Stimulated activated CD4-positive, alpha-beta T cell treated with anti-CD3 and anti-CD28 coated beads, Interleukin-12 subunit alpha, Interleukin-12 subunit beta, amount 100 ng/mL, for 24 hours (primary cell): ENCODE measurements around the gene POU2AF1.

ENCODE experiments used
- DNase-seq, 2 experiments: peaks; one replicate each; pipeline ENCODE4 v3.0.0-alpha.2; 2020; ENCODE audit warnings: low read depth in 2 of 2

Gene POU2AF1

DNA sequence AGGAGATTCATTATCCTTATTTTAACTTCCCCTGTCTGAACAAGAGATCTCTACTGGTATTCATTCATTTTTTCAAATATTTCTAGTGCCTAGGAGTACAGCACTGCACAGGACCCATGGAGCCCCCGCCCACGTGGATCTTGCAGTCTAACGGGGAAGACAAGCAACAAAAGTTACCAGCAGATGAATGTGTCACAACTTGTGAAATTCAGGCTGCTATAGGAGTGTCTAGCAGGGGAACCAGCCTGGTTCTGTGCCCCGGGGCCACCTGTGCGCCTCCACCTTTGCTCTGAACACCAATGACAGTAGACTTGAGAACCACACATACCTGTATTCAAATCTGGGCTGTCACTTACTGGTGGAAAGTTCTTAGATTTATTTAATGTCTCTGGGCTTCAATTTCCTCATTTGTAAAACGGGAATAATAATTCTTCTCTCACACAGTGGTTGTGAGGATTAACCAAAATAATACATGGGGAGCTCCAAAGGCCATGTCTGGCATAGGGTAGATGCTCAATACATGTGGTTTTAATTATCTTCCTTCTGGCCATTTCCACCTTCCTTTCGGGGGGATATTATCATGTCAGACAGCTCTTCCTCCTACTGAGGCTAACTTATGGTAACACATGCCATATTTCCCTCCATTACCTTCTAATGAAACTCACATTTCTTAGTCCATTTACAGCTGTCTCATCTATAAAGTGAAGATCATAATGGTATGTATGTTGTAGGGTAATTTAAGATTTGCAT lies 17.8 kb downstream of the POU2AF1 start:
- DNase-seq = no peak

DNA sequence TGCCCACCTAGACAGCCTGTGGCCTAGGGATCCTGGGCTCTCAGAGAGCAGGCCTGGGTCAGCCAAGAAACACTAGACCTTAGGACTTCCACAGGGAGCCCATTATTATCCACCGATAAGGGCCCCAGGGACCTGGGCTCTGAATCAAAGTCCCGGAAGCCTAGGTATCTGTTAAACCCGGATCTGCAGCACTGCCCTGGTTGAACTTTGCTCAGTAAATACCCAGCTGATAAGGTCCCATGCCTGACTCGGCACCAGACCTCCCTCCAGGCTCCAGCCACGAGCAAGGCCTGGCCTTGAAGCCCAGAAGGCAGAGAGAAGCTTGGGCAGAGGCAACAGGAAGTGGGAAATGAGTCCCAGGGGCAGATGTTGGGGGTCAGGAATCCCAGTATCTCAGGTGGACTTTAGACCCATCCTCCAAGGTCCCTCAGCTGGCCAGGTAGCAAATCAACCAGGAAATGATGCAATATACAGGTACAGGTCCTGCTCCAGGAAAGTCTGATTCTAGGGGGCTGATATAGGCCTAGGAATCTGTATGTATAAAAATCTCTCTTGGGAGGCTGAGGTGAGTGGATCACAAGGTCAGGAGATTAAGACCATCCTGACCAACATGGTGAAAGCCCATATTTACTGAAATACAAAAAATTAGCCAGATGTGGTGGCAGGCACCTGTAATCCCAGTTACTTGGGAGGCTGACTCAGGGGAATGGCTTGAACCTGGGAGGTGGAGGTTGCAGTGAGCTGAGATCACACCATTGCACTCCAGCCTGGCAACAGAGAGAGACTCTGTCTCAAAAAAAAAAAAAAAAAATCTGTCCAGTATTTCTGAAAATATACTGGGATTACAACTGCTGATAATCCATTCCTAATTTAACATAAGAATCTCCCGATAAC lies 18.7 kb downstream of the POU2AF1 start:
- no peak for DNase-seq

DNA sequence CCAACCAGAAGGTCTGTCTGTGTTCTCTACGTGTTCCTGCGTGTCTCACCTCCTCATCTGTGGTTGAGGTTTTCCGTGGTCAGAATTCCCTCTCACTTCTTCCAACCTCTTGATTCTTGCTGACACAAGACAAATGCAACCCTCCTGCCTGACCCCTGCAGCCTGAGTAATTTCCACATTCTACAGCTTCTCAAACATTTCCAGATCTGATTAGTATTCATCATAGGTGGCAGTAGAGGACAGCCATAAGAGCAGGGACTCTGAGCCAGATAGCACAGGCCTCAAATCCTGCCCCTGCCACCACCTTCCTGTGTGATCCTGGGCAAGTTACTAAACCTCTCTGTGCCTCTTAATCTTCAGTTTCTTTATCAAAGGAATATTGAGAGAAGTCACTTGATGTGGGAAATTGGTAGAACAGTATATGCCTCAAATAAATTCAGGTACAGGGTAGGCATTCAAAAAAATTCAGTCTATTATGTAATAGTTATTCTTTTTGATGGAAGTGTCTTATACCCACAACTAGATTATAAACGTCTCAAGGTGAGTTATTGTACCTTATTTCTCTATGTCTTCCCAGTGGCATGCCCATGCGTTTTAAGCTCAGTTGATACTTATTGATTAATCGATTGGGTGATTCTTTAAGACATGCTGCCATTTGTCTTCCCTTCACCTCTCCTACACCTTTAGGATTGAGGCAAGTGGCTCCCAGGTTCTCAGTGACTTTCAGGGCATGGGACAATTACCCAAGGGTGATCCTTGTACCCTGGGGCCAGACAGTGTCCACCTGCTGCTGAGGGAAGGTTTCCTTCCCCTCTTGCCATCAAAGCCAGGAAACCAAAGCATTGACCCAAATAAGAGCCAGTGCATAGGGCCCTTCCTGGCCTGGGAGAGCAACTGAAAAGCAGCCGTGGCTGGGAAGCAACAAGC lies 19.6 kb downstream of the POU2AF1 start:
- no peak for DNase-seq

DNA sequence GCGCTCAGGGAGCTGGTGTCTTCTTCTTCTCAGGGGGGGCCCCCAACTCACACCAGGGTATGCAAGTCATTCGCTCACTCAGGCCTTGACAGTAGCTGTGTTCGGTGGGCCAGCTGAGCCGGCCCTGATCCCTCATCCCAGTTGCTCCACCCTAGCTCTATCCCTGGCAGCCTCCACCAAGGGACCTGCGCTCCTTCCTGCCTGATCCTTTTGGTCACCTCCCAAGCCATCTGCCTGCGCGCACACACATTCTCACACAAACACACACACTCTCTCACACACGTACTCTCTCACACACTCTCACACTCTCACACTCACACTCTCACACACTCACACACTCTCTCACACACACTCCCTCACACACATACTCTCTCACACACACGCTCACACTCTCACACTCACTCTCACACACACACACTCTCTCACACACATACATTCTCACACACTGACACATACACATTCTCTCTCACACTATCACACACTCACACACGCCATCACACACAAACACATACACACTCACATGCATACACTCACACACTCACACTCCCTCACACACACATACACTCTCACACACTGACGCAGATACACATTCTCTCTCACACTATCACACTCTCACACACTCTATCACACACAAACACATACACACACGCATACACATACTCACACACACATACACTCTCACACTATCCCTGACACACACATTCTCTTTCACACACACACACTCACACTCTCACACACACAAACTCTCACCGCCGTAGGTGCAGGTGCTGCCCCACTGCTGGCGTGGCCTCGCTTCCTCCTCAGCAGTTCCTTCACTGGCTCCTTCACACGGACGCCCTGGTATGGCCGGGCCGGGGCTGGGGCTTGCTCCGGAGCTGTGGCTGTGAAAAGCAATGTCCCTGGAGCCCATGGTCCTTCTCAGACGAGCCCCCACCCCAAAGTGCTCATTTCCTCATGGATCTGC lies 20.8 kb downstream of the POU2AF1 start:
- DNase-seq = no peak

DNA sequence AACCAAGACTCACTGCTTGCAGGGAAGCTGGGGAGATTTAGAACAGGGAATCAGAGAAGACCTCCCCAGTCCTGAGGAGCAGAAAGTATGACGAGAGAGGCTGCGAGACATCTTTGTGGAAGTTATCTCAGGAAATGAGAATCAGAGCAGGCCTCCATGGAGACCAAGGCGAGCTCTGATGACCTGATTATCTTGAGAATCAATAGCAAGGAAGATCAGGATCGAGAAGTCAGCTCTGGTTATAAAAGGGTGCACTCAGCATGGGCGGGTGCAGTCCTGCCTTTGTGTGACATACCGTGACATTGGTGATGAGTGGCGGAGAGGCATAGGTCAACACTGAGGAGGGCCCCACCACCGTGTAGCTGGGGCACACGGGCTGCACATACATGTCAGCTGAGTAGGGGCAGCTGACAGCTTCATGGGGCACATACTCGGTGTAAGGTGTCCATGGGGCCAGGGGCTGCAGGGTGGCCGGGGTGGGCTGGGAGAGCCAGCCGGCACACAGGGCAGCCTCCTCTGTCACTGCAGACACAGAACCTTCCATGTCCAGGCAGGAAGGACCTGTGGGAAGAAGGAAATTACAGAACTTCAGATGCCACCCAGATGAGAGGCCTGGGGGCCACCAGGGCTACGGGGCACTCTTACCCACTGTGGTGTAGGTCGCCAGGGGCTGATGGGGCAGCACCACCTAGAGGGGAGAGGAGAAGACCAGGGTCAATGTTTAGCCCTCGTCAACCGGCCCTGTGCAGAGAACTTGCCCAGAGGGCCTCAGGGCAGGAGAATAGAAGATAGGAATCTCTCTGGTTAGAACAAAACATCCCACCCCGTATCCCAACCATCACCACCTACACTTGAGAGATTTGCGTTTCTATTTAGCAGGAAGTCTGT lies 21.7 kb downstream of the POU2AF1 start:
- DNase-seq = no peak

DNA sequence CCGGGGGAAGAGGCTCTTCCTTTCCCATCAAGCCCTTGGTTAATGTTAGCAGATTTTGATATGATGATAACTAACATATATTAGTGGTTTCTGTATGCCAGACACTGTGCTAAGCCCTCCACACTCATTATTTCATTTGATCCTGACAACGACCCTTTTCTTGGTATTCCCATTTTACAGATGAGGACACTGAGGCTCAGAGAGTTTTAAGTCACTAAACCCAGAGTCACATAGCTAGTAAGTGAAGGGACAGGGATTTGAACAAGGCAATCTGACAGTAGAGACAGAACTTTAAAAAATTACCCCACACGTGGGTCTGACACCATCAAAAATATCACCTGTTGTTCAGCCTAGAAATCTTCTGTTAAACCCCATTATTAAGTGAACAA lies 22.4 kb downstream of the POU2AF1 start:
- DNase-seq = no peak

DNA sequence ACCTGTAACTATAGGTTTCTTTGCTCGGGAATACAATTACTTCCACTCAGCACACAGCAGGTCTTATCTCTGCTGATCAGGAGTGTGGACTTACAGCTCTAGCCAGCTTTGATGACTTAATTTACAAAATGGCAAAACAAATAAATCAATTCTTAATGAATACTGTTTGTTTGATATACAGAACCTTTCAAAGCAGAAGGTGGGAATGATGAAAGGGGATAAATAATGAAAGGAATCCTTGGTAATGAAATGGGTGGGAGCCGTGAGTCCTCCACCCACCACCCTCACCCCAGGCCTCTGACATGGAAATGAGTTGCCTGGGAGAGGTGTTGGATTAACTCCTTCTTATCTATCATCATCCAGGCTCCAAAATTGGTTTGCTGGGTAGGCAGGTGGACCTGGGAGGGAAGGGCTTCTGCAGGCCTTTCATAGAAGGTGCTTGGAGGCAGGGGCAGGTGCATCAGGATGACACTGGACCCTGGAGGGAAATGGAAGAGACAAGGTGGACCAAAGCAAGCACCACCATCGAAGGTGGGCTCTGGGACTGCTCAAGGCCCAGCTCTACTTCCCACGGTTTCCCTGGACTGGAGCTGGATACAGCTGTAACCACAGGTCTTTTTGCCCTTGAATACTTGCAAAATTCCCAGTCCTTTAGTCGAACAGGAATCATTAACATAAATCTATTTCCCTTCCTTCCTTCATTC lies 23.0 kb downstream of the POU2AF1 start:
- no peak for DNase-seq

DNA sequence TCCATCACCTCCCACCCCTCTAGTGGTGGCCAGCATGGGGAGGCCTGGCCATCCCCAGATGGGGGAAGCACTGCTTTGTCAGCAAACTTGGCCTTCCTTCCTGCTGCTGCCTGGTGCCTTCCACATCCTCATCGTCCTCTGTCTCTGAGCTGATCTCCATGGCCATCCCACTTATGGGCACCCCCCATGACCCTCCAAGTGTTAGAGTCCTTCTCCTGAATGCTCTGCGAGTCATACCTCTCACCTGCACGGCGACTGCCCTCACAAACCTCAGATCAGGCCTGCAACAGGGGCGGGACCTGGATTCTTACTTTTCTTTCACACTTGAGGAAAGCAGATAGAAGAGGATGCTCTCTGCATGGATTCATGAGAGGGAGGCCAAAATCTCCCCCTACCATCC lies 24.0 kb downstream of the POU2AF1 start:
- no peak for DNase-seq

DNA sequence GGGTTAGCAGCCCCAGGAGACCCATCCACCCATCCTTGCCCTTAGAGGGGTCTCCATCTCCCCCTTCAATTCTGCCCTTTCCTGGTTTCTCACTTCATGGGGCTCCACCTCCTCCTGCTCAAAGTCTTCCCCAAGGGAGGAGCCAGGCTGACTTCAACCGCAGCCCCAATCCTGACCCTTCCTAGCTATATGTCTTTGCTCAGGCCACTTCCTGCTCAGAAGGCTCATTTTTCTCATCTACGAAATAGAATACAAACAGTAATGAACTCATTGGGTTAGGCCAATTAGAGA lies 24.5 kb downstream of the POU2AF1 start:
- no peak for DNase-seq

DNA sequence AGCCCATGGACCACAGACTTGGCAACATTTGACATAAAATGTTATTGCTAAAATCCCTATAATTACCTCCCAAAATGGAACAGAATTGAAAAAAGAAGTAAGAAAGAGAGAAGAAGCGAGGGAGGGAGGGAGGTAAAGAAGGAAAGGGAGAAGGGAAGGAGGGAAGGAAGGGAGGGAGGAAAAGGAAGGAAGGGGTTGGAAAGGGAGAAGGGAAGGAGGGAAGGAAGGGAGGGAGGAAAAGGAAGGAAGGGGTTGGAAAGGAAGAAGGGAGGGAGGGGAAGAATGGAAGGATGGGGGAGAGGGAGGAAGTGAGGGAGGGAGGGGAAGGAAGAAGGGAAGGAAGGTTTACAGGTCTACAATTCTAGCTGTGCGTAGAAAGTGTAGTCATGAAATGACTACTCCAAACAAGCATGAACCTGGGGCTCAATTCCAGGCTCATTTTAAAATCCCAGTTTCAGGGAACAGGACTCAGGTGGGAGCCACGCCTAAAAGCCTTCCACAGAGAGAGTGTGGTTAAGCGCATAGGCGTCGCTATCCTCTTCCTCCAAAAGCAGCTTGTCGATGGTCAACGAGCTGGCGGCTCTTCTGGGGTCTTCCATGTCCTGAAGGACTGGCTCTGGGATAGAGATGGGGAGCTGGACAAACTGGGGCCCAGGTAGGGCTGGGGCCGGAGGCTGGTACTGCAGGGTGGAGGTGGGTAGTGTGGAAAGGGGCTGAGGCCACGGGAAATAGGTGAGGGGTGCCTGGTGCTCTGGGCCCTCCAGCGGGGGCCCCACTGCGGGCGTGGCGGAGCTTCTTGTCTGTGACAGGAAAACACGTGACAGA lies 25.1 kb downstream of the POU2AF1 start:
- DNase-seq = no peak

DNA sequence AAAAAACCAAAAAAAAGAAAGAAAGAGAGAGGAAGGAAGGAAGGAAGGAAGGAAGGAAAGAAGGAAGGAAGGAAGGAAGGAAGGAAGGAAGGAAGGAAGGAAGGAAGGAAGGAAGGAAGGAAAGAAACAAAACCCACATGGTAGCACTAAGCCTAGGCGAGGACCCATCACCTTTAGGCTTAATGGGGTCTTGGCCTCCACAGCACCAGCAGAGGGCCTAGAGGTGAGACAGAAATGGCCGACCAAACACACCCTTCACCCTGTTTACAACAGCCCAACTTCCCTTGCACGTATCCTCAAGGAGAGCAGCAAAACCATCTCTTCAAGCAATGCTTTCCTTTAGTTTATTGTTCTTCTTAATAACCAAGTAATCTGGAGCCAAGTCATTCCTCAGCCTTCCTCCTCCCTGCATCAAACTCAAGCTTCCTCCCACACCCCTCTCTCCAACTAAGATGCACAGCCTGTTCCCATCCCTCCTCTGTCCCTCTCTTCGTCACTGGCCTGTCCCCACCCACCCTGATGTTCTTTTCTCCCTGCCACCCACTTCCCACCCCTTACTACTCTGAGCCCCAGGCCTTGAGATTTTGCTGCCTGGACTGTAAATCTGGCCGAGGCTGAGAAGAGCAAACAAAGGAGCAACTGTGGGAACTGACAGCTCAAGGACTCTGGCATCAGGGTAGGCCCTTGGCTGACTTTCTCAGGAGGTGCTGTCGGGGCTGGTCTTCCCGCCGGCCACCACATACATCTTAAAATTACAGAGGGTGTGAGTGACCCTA lies 26.0 kb downstream of the POU2AF1 start:
- no peak for DNase-seq

DNA sequence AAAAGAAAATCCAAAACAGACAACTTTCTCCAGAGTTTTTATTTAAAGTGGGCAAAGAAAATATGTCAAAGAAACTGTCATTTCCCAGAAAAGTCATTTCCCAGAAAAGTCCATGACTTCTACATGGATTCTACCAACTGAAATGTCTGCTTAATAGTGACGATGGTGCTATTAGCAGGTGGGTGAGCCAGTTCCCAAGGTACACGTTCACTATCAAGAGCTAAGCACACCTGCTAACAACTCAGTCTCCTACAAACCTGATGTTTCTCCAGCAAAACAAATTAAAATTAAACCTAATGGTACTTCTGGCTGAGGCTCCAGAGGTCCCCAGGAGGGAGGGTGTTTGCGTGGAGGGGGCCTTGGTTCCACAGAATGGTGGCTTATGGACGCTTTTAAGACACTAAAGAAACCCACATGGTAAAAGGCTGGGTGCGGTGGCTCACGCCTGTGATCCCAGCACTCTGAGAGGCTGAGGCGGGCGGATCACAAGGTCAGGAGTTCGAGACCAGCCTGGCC lies 26.8 kb downstream of the POU2AF1 start:
- no peak for DNase-seq

DNA sequence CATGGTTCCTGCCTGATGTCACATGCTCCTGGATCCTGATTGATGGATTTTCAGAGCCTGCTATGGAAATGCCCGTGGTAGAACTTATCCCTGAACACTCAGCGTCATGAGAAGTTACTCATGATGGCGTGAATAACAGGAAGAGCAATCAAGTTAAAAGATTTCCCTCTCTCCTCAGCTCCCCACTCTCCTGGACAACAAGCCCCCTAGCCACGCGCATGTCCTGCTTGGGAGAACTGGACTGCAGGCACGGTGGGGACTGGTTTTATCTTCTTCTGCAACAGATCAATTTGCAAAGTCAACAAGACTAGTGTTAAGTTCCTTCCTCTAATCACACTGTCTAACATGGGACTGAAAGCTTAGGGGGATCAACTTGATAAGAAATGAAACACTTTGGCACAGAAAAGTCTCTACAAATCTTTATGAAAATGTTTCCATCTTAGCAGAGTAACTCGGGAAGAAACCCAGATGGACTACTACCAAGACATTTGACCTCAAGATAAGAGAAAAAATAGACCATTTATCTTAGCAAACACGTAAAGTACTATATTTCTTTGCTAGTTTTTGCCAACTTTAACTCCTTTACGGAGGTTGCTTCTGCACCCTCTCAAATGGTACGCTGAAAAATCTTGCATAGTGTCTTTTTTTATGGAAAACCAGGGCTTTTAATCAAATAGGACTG lies 27.6 kb downstream of the POU2AF1 start:
- DNase-seq = no peak

DNA sequence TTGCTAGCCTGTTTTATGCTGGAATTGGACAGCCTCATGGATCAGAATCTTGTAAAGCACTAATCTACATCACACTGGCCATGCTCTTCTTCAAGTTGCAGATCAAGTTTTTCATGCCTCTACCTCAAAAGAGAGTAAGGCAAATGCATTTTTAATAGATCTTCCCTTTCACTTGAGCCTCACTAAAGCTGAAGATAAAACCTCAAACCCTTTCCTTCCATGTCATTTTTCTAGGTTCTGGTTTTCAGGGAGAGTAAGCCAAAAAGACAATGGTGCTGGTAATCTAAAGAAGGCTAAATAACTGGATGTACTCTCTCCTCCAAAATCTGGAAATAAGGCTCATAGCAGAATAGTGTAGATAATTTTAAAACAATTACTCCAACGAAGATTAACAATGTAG lies 28.3 kb downstream of the POU2AF1 start:
- DNase-seq = no peak

DNA sequence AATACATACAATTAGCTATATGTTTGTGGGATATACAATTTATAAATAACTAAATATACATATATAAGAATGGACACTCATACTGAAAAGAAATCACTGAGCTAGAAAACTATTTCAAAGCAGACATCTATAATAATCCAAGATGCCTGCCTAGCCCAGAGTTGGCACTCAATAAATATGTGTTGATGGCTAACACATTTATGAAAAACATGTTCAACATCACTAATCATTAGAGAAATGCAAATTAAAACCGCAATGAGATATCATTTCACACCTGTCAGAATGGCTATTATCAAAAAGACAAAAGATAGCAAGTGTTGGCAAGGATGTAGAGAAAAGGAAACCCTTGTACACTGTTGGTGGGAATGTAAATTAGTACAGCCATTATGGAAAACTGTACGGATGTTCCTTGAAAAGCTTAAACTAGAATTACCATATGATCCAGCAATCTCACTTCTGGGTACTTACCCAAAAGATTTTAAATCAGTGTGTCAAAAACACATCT lies 29.8 kb downstream of the POU2AF1 start:
- no peak for DNase-seq

DNA sequence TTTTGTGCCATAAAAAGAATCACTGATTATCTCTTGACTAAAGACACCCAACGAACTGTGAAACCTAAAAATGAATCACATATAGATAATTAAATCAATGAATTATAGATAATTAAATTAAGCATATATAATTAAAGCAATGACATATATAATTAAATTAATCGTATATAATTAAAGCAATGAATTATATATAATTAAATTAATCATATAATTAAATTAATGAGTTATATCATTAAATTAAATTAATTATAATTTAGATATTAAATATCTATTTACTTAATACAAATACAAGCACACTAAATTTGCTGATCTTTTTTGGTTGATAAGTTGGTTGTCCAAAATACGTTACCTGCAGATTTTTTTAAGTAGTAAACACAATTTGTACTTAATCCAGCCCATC lies 30.9 kb downstream of the POU2AF1 start:
- no peak for DNase-seq

DNA sequence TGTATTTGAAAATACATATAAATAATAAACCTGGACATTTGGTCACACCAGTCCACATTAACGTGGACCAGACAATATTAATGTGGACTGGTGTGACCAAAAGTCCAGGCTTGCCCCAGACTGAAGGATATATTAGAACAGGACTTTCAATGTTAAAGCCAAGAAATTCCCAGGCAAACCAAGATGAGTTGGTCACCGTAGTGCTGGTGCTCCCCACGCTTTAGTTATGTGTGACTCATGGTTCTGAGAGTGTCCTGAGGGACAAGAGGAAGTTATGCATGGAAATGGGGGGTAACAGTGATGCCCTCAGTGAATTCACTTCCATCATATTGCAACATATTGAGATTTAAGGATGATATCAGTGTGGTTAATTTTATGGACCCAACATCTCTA lies 31.4 kb downstream of the POU2AF1 start:
- no peak for DNase-seq
